Measurements from ENCODE around the gene PXMP4. TPM values are rescaled to one million over a fixed set of nuclear protein-coding genes. Genes with fewer than 3 reads are reported as not detected.

PXMP4 gene
- total and polyA plus RNA-seq, 2 of the 4 experiments (the other 2 are of a cell fraction) = 3.6 to 7.1 TPM

DNA sequence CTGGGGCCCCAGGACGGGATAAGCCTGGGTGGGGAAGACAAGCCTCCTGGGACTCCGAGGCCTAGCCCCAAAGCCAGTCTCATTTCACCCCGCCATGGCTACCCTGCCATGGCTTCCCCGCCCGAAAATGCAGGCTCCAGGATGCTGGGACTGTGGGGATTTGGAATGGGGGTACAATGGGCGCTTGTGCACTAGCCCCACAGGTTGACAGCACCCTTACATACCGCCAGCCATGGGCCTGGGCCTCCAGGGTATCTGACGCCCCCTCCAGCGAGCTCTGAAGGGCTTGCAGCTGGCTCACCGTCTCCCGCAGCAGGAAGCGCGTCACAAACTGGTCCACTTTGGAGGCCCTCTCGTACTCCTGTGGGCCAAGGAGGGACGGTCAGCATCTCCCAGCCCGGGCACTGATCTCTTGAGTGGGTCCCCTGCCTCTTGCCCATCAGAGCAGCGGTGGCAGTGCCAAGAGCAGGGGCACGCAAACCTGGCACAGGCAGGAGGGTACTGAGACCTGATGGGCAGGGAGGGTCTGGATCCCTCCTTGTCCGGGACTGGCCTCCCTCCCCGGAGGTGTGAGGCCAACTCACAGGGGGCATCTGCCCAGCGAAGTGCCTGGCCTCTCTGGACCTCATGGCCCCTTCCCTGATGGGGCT is 60.0 kb downstream of the PXMP4 start:
- H3K4me3 ChIP-seq (ENCODE audit: insufficient read depth, low read depth, low read length) = no peak overlapping the region
- dilution Hi-C loops (cut with HindIII; ENCODE audit: low sequenced_read_pairs, unreplicated experiment) = no loop called here
- no peak overlapping the region for H3K4ac ChIP-seq (ENCODE audit: low read depth, low read length)
- no peaks in the 10 kb centered on the region for H4K20me1 ChIP-seq (ENCODE audit: insufficient read depth, low read length)
- BruUV-seq (replicated peaks) = no TSS peak
- no peak overlapping the region for H4K8ac ChIP-seq (ENCODE audit: low read depth in 2 of 2, low read length in 2 of 2)
- H3K18ac ChIP-seq (ENCODE audit: low read depth, low read length) = no peak overlapping the region
- ATAC-seq (ENCODE audit: low read depth) (no peak), DNase-seq (no peak)
- H2BK20ac ChIP-seq (ENCODE audit: low read depth, low read length) = no peak overlapping the region
- H3K9me1 ChIP-seq (ENCODE audit: insufficient read depth, low read length) = peaks cover 21% of the 10 kb centered on the region
- in situ Hi-C loops (cut with MboI; ENCODE audit: low sequenced_read_pairs) = no loop called here
- no peak overlapping the region for H4K5ac ChIP-seq (ENCODE audit: low read depth, low read length)
- ChIA-PET POLR2A (ENCODE audit: unreplicated experiment) (no interaction called here), CTCF (no interaction called here)
- no peak overlapping the region for H3K9ac ChIP-seq (ENCODE audit: low read depth, low read length)
- 98% methylated on average over 7 of the region's 21 CpGs; no CpG with 5 or more reads in 1 of the 2 experiments for WGBS, 2 experiments (ENCODE audit: extremely low coverage in 2 of 2, insufficient read length in 1 of 2)
- no peak for TF ChIP-seq MXI1 (IDR thresholded peaks at IDR 0.05; ENCODE audit: borderline replicate concordance, low read depth, low read length)
- no peak for TF ChIP-seq BHLHE40 (IDR thresholded peaks at IDR 0.05; ENCODE audit: low read depth, low read length)
- TF ChIP-seq, protein P1, sequence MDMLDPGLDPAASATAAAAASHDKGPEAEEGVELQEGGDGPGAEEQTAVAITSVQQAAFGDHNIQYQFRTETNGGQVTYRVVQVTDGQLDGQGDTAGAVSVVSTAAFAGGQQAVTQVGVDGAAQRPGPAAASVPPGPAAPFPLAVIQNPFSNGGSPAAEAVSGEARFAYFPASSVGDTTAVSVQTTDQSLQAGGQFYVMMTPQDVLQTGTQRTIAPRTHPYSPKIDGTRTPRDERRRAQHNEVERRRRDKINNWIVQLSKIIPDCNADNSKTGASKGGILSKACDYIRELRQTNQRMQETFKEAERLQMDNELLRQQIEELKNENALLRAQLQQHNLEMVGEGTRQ (IDR thresholded peaks at IDR 0.05; ENCODE audit: low read depth, low read length) = no peak
- TF ChIP-seq, protein P2, sequence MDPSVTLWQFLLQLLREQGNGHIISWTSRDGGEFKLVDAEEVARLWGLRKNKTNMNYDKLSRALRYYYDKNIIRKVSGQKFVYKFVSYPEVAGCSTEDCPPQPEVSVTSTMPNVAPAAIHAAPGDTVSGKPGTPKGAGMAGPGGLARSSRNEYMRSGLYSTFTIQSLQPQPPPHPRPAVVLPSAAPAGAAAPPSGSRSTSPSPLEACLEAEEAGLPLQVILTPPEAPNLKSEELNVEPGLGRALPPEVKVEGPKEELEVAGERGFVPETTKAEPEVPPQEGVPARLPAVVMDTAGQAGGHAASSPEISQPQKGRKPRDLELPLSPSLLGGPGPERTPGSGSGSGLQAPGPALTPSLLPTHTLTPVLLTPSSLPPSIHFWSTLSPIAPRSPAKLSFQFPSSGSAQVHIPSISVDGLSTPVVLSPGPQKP (IDR thresholded peaks at IDR 0.05; ENCODE audit: borderline replicate concordance, low read depth, low read length) = no peak
- no peak for TF ChIP-seq RCOR1 (IDR thresholded peaks at IDR 0.05; ENCODE audit: insufficient replicate concordance, low read length)
- no peak for TF ChIP-seq RFX5 (IDR thresholded peaks at IDR 0.05; ENCODE audit: low read depth, low read length)
- no peak for TF ChIP-seq POLR2A (IDR thresholded peaks at IDR 0.05; ENCODE audit: low read depth, low read length)
- no peak for TF ChIP-seq FOS (IDR thresholded peaks at IDR 0.05; ENCODE audit: low read depth, low read length)
- TF ChIP-seq, protein P3, sequence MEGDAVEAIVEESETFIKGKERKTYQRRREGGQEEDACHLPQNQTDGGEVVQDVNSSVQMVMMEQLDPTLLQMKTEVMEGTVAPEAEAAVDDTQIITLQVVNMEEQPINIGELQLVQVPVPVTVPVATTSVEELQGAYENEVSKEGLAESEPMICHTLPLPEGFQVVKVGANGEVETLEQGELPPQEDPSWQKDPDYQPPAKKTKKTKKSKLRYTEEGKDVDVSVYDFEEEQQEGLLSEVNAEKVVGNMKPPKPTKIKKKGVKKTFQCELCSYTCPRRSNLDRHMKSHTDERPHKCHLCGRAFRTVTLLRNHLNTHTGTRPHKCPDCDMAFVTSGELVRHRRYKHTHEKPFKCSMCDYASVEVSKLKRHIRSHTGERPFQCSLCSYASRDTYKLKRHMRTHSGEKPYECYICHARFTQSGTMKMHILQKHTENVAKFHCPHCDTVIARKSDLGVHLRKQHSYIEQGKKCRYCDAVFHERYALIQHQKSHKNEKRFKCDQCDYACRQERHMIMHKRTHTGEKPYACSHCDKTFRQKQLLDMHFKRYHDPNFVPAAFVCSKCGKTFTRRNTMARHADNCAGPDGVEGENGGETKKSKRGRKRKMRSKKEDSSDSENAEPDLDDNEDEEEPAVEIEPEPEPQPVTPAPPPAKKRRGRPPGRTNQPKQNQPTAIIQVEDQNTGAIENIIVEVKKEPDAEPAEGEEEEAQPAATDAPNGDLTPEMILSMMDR (conservative IDR thresholded peaks at IDR 0.05; ENCODE audit: low read depth, low read length) = no peak
- no peak for TF ChIP-seq MAFK (IDR thresholded peaks at IDR 0.05; ENCODE audit: low read depth, low read length)
- no peak for TF ChIP-seq CEBPB (IDR thresholded peaks at IDR 0.05; ENCODE audit: low read depth, low read length)
- no peak for TF ChIP-seq RAD21 (IDR thresholded peaks at IDR 0.05; ENCODE audit: low read length)
- no peak for TF ChIP-seq MAZ (IDR thresholded peaks at IDR 0.05; ENCODE audit: borderline replicate concordance, low read depth, low read length)
- TF ChIP-seq CHD1 (IDR thresholded peaks at IDR 0.05; ENCODE audit: low read depth, low read length) = no peak
- no peak overlapping the region for H3K23ac ChIP-seq (ENCODE audit: low read depth, low read length)
- H3K4me2 ChIP-seq (ENCODE audit: low read depth, low read length) = no peak overlapping the region
- H2BK120ac ChIP-seq (ENCODE audit: low read depth, low read length) = no peak overlapping the region
- H2AK5ac ChIP-seq (ENCODE audit: low read depth, low read length) = no peak overlapping the region
- H3K27ac ChIP-seq (ENCODE audit: insufficient read depth, low read length) = no peak overlapping the region
- H3K79me1 ChIP-seq (ENCODE audit: low read depth in 1 of 2, low read length in 2 of 2) = peaks cover 7 to 29% of the 10 kb centered on the region in 2 experiments; a peak in 3 of 4 replicates
- peaks cover 11% of the 10 kb centered on the region for H3K4me1 ChIP-seq (ENCODE audit: control insufficient read depth, insufficient read depth, low read length)
- no peak overlapping the region for H2BK15ac ChIP-seq (ENCODE audit: low read depth, low read length)
- no peak overlapping the region for H4K91ac ChIP-seq (ENCODE audit: insufficient read depth, low read depth, low read length)
- H3K36me3 ChIP-seq (ENCODE audit: control insufficient read depth, insufficient read depth, low read length) = peaks cover 19% of the 10 kb centered on the region; the same call in 1 of the 2 replicates
- no peaks in the 10 kb centered on the region for H3K27me3 ChIP-seq (ENCODE audit: control insufficient read depth, insufficient read depth, low read length)
- H2AK9ac ChIP-seq (replicated peaks; ENCODE audit: low read depth, low read length, poor library complexity) = peak overlapping the region; percentile 38
- H2AFZ ChIP-seq (replicated peaks; ENCODE audit: low read length, poor library complexity) = no peak overlapping the region
- no peak overlapping the region for H2BK5ac ChIP-seq (ENCODE audit: low read depth, low read length, poor library complexity, severe bottlenecking)
- no peak overlapping the region for H3K14ac ChIP-seq (replicated peaks; ENCODE audit: low read depth, low read length)
- intact Hi-C loops (cut with micrococcal nuclease) = loop anchor here (10.0 kb wide), 1 partner anchor 155 kb away; the partner anchor contains the start of gene CHMP4B
- H3K56ac ChIP-seq (ENCODE audit: extremely low read depth, insufficient read depth, low read length) = no peak overlapping the region
- no peaks in the 10 kb centered on the region for H3K9me3 ChIP-seq (ENCODE audit: control insufficient read depth, insufficient read depth, low read length)
